Muscle of leg (tissue), 11 donors: Measurements from ENCODE around the gene TMEM117. TPM values are rescaled to one million over a fixed set of nuclear protein-coding genes. Genes with fewer than 3 reads are reported as not detected.
A peak's percentile ranks its signal among the peaks of the same experiment; 100 is the strongest.

ENCODE experiments used
- DNase-seq: peaks from one replicate; pipeline ENCODE4 v3.0.0; 2013
- H3K27ac ChIP-seq: one replicate; pipeline ENCODE4 v1.5.1; 2013; ENCODE audit warnings: mild to moderate bottlenecking, low read length, control low read depth
- H3K27me3 ChIP-seq: one replicate; pipeline ENCODE4 v1.6.1; 2013; ENCODE audit warnings: low read length; ENCODE audit not compliant: control insufficient read depth, insufficient read depth
- H3K36me3 ChIP-seq: one replicate; pipeline ENCODE4 v1.6.1; 2013; ENCODE audit warnings: low read length; ENCODE audit not compliant: control insufficient read depth, insufficient read depth
- H3K4me1 ChIP-seq: one replicate; pipeline ENCODE4 v1.6.1; 2013; ENCODE audit warnings: low read length; ENCODE audit not compliant: control insufficient read depth, insufficient read depth
- H3K4me3 ChIP-seq: one replicate; pipeline ENCODE4 v1.5.1; 2013; ENCODE audit warnings: low read length, control low read depth
- H3K9me3 ChIP-seq: replicated peaks from 2 replicates; pipeline ENCODE4 v1.6.1; 2013; ENCODE audit warnings: low read depth, low read length; ENCODE audit not compliant: control insufficient read depth
- WGBS: methylation state at CpG from one replicate; pipeline ENCODE4 v1.1.5; 2013; ENCODE audit warnings: missing lambda C conversion rate; ENCODE audit not compliant: insufficient coverage; 5-methylcytosine and 5-hydroxymethylcytosine counted together
- polyA plus RNA-seq, 8 donors: library from polyadenylated mRNA; unstranded; fragments of 120-200 nt; gene quantifications; one replicate each; pipeline versions ENCODE4 v1.2.1 to v1.2.3, GENCODE V29; 2013; ENCODE audit warnings: inconsistent platforms in 1 of 8, low replicate concordance in 1 of 8; ENCODE audit not compliant: insufficient read length in 8 of 8, insufficient read depth in 1 of 8
- total RNA-seq: library from RNA; stranded (reverse); fragments of 120-200 nt; gene quantifications from one replicate; pipeline ENCODE4 v1.2.4, GENCODE V29; 2013

TMEM117 gene
- total and polyA plus RNA-seq, 9 donors, result 9.2 to 13.0 (median 11.0) TPM

- no peak overlapping the region for H3K27ac ChIP-seq
- DNase-seq, result no peak
Measured at GRCh38 chr12:44059476-44059875, 223.6 kb downstream of the TMEM117 start.

DNA sequence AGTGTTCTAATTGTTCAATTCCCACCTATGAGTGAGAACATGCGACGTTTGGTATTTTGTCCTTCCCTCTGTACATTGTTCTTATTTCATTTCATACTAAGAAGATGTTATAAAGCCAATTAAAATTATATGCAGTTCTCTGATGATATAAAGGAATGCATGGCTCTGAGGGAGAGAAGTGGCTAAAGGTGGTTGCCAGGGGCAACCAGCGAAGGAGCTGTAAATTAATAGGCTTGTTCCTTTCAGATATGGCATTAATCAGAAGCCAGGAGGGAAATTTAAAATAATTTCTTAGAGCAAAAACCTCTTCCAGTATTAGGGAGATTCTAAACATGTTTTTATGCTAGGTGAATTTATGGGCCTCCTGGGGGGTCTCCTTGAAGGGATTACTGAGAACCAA, 227.8 kb downstream of the TMEM117 start:
- DNase-seq, result no peak
- H3K9me3 ChIP-seq, result no peaks in the 10 kb centered on the region

More at GRCh38 chr12:44059476-44059875, 223.6 kb downstream of the TMEM117 start:
- Histone ChIP-seq H3K9me3 (no peaks in the 10 kb centered on the region), H3K36me3 (no peaks in the 10 kb centered on the region), H3K27me3 (no peaks in the 10 kb centered on the region), H3K4me1 (no peaks in the 10 kb centered on the region), H3K4me3 (no peak overlapping the region)

GRCh38 chr12:44076871-44077270, 241.0 kb downstream of the TMEM117 start:
- 80% methylated on average over 1 of the region's 2 CpGs for WGBS
- no peaks in the 10 kb centered on the region for H3K4me1 ChIP-seq
- H3K4me3 ChIP-seq, result no peak overlapping the region
- H3K27ac ChIP-seq, result no peak overlapping the region
- H3K36me3 ChIP-seq, result no peaks in the 10 kb centered on the region
- no peak for DNase-seq
- H3K9me3 ChIP-seq, result no peaks in the 10 kb centered on the region
- H3K27me3 ChIP-seq, result no peaks in the 10 kb centered on the region

More for the DNA sequence above, 227.8 kb downstream of the TMEM117 start:
- Histone ChIP-seq H3K4me1 (no peaks in the 10 kb centered on the region), H3K27me3 (no peaks in the 10 kb centered on the region), H3K4me3 (no peak overlapping the region), H3K27ac (no peak overlapping the region), H3K36me3 (no peaks in the 10 kb centered on the region)
- 80% methylated on average over 1 of the region's 3 CpGs for WGBS

DNA sequence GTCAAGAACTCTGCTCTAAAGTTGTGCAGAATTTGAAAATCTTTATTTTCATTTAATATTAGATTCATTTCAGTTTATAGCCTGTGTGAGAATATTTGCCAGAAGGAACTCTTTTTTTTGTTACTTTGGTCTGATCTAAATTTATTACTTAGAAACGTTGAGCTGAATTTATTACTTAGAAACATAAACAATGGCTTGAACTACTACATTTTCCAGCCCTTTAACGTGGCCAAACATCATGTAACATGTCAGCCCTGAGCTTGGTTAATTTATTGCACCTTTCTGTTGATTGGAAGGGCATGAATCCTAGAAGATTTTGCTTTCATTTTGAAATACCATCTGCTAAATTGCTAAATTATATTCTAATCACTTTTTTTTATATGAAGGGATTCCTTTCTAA, 241.4 kb downstream of the TMEM117 start:
- H3K4me1 ChIP-seq, result no peaks in the 10 kb centered on the region
- DNase-seq, result peak; percentile 45
- H3K9me3 ChIP-seq, result no peaks in the 10 kb centered on the region
- no peaks in the 10 kb centered on the region for H3K36me3 ChIP-seq
- H3K4me3 ChIP-seq, result no peak overlapping the region
- no peaks in the 10 kb centered on the region for H3K27me3 ChIP-seq
- WGBS, result no CpG with 5 or more reads among the region's 2 CpGs
- H3K27ac ChIP-seq, result no peak overlapping the region

GRCh38 chr12:44078273-44078672, 242.4 kb downstream of the TMEM117 start:
- Histone ChIP-seq H3K36me3 (no peaks in the 10 kb centered on the region), H3K9me3 (no peaks in the 10 kb centered on the region), H3K27ac (no peak overlapping the region), H3K4me3 (no peak overlapping the region), H3K27me3 (no peaks in the 10 kb centered on the region), H3K4me1 (no peaks in the 10 kb centered on the region)
- DNase-seq, result no peak
- WGBS, result 83% methylated on average over 2 of the region's 4 CpGs

DNA sequence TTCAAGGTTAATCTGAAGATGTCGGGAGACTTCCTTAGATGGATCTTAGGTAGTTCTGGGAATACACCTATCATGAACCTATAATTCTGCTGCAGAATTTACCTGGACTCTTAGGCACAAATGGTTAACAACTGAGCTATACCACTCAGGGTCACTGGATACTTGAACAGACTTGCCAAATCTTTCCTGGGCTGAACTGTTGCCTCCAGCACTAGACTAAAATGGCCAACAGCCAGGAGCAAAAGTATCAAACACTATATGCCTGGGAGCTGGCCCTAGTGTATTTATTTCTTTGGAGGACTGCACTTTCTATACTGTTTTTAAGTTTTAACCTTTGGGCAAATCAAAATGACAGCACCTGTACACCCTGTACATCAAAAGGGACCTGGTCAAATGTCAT, 252.8 kb downstream of the TMEM117 start:
- no peaks in the 10 kb centered on the region for H3K9me3 ChIP-seq
- no peaks in the 10 kb centered on the region for H3K27me3 ChIP-seq
- DNase-seq, result peak; percentile 5
- no CpG with 5 or more reads among the region's 1 CpG for WGBS
- H3K36me3 ChIP-seq, result no peaks in the 10 kb centered on the region
- no peak overlapping the region for H3K4me3 ChIP-seq
- H3K4me1 ChIP-seq, result no peaks in the 10 kb centered on the region
- no peak overlapping the region for H3K27ac ChIP-seq

GRCh38 chr12:44091948-44092606, 256.2 kb downstream of the TMEM117 start:
- Histone ChIP-seq H3K4me1 (no peaks in the 10 kb centered on the region), H3K27ac (no peak overlapping the region), H3K4me3 (no peak overlapping the region), H3K9me3 (no peaks in the 10 kb centered on the region), H3K27me3 (no peaks in the 10 kb centered on the region), H3K36me3 (no peaks in the 10 kb centered on the region)
- DNase-seq, result no peak
- WGBS, result 83% methylated on average over 1 of the region's 3 CpGs

DNA sequence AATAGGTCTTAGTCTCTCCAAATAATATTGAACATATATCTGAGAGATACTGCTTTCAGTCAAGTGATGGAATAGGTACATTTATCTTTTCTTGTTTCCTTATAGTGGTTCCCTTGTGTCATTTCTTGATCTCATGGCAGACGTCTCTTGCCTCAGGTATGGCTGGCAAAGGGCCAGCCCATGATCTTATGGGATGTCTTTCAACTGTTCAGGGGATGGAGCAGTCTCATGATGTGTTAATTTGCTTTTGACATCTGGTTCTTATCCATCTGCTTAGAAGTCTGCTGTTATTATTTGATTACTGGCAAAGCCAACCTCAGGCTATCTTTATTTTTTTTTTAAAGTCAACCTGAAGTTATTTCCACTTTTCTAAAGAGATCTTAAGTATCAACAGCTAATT, 262.9 kb downstream of the TMEM117 start:
- no peak for DNase-seq
- Histone ChIP-seq H3K27ac (no peak overlapping the region), H3K9me3 (no peaks in the 10 kb centered on the region), H3K36me3 (no peaks in the 10 kb centered on the region), H3K4me1 (no peaks in the 10 kb centered on the region), H3K4me3 (no peak overlapping the region), H3K27me3 (no peaks in the 10 kb centered on the region)
- 33% methylated on average over 1 of the region's 1 CpG for WGBS

DNA sequence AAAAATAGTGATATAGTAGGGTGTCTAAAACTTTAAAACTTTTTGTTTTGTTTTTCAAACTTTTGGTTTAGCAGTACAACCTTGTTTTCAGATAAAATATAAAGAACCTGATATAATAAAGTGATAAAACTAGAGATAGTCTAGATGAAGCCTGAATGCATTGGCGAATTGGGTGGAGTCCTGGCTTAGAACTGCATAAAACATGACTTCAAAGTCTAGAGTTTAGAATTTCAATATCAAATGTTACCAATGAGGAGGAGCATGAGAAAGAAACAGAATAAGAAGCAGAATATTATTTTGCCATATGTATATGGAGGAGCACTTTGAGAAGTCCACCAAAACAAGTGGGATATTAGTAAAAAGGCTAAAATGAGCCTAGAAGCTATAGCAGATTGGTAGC, 263.6 kb downstream of the TMEM117 start:
- Histone ChIP-seq H3K27ac (no peak overlapping the region), H3K4me3 (no peak overlapping the region), H3K4me1 (no peaks in the 10 kb centered on the region), H3K9me3 (no peaks in the 10 kb centered on the region), H3K27me3 (no peaks in the 10 kb centered on the region), H3K36me3 (no peaks in the 10 kb centered on the region)
- DNase-seq, result no peak
- WGBS, result no CpG with 5 or more reads among the region's 1 CpG

GRCh38 chr12:44100264-44100663, 264.4 kb downstream of the TMEM117 start:
- no CpG with 5 or more reads among the region's 2 CpGs for WGBS
- H3K9me3 ChIP-seq, result no peaks in the 10 kb centered on the region
- no peak overlapping the region for H3K4me3 ChIP-seq
- H3K4me1 ChIP-seq, result no peaks in the 10 kb centered on the region
- H3K36me3 ChIP-seq, result no peaks in the 10 kb centered on the region
- no peak overlapping the region for H3K27ac ChIP-seq
- DNase-seq, result no peak
- no peaks in the 10 kb centered on the region for H3K27me3 ChIP-seq

GRCh38 chr12:44101475-44101874, 265.6 kb downstream of the TMEM117 start:
- no peaks in the 10 kb centered on the region for H3K27me3 ChIP-seq
- H3K27ac ChIP-seq, result no peak overlapping the region
- no peaks in the 10 kb centered on the region for H3K4me1 ChIP-seq
- WGBS, result 83% methylated on average over 1 of the region's 4 CpGs
- no peak overlapping the region for H3K4me3 ChIP-seq
- no peak for DNase-seq
- no peaks in the 10 kb centered on the region for H3K9me3 ChIP-seq
- no peaks in the 10 kb centered on the region for H3K36me3 ChIP-seq
